DOHH2 (cell line): Measurements from ENCODE around the gene MMP24OS.

Source experiments
- H3F3A ChIP-seq: fragments of 200-600 bp; sonication (generic), shearing (Covaris generic); 2 replicates; pipeline ENCODE4 v1.6.0; 2016; ENCODE audit warnings: antibody characterized with exemption, mild to moderate bottlenecking; ENCODE audit not compliant: control insufficient read depth, insufficient read depth
- H3K27ac ChIP-seq: fragments of 200-600 bp; sonication (generic); 2 replicates; pipeline ENCODE4 v1.5.1; 2014; ENCODE audit warnings: low read depth, mild to moderate bottlenecking, low read length, moderate library complexity
- H3K27me3 ChIP-seq: fragments of 200-600 bp; sonication (generic); 2 replicates; pipeline ENCODE4 v1.6.1; 2014; ENCODE audit warnings: mild to moderate bottlenecking, low read length, mixed read lengths; ENCODE audit not compliant: control insufficient read depth
- H3K36me3 ChIP-seq: fragments of 200-600 bp; sonication (generic); 2 replicates; pipeline ENCODE4 v1.6.1; 2014; ENCODE audit warnings: mild to moderate bottlenecking, low read length, moderate library complexity, mixed read lengths; ENCODE audit not compliant: control insufficient read depth
- H3K4me1 ChIP-seq: fragments of 200-600 bp; sonication (generic); 2 replicates; pipeline ENCODE4 v1.6.1; 2014; ENCODE audit warnings: mild to moderate bottlenecking, low read length, mixed read lengths; ENCODE audit not compliant: control insufficient read depth
- H3K4me2 ChIP-seq: fragments of 200-600 bp; sonication (generic); 2 replicates; pipeline ENCODE4 v1.6.0; 2014; ENCODE audit warnings: mild to moderate bottlenecking, low read length, moderate library complexity
- H3K4me3 ChIP-seq: fragments of 200-600 bp; sonication (generic); 2 replicates; pipeline ENCODE4 v1.5.1; 2014; ENCODE audit warnings: mild to moderate bottlenecking, low read length, mixed read lengths
- H3K79me2 ChIP-seq: fragments of 200-600 bp; sonication (generic); 2 replicates; pipeline ENCODE4 v1.6.1; 2014; ENCODE audit warnings: mild to moderate bottlenecking, low read length, mixed read lengths; ENCODE audit not compliant: control insufficient read depth
- H3K9me2 ChIP-seq: fragments of 200-600 bp; sonication (generic); replicated peaks from 2 replicates; pipeline ENCODE4 v1.6.1; 2014; ENCODE audit warnings: mild to moderate bottlenecking, low read length, mixed read lengths; ENCODE audit not compliant: control insufficient read depth
- H3K9me3 ChIP-seq: fragments of 200-600 bp; sonication (generic); 2 replicates; pipeline ENCODE4 v1.6.1; 2014; ENCODE audit warnings: antibody characterized with exemption, low read length, mixed read lengths; ENCODE audit not compliant: control insufficient read depth, insufficient read depth
- H4K20me1 ChIP-seq: fragments of 200-600 bp; sonication (generic); 2 replicates; pipeline ENCODE4 v1.6.0; 2014; ENCODE audit warnings: low read depth, mild to moderate bottlenecking, antibody characterized with exemption, low read length, moderate library complexity; ENCODE audit not compliant: control insufficient read depth, insufficient read depth
- CTCF ChIP-seq: fragments of 200-600 bp; sonication (generic); IDR thresholded peaks from one replicate; pipeline ENCODE4 v1.5.1; 2014; ENCODE audit warnings: antibody characterized with exemption, mild to moderate bottlenecking, low read depth, low read length; ENCODE audit not compliant: poor library complexity, severe bottlenecking
- EZH2phosphoT487 ChIP-seq: fragments of 200-600 bp; sonication (generic); IDR thresholded peaks from 2 replicates; pipeline ENCODE4 v1.6.1; 2017; ENCODE audit warnings: borderline replicate concordance, mild to moderate bottlenecking, antibody characterized with exemption, low read length, moderate library complexity, mixed read lengths

MMP24OS gene

DNA sequence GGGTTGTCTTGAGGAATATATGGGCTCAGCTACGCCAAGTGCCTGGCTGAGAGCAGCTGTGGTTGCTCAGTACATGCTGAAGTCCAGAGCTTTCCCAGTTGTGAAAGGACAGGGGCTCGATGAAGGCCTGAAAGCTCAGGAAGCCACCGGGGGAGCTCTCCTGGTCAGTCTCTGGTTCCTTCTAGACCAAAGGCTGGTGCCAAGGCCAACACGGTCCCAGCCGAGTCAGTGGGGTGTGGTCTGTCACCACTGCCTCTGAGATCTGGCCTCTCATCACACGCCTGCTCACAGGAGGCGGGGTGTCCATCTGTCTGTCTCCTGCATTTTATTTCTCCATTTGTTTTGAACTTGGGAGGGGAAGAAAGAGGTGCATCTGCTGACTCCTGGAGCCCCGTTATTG, 19.2 kb upstream of the MMP24OS start:
- no peaks in the 10 kb centered on the region for H3K9me2 ChIP-seq
- H3K27me3 ChIP-seq: no peaks in the 10 kb centered on the region; the same call in 1 of the 2 replicates
- H3F3A ChIP-seq: no peaks in the 10 kb centered on the region
- H3K4me3 ChIP-seq: no peak overlapping the region
- H3K4me1 ChIP-seq: no peaks in the 10 kb centered on the region
- H3K79me2 ChIP-seq: no peaks in the 10 kb centered on the region
- no peaks in the 10 kb centered on the region for H3K9me3 ChIP-seq
- no peak overlapping the region for H3K4me2 ChIP-seq
- H3K36me3 ChIP-seq: no peaks in the 10 kb centered on the region
- no peaks in the 10 kb centered on the region for H4K20me1 ChIP-seq
- H3K27ac ChIP-seq: no peak overlapping the region
- no peak for TF ChIP-seq EZH2phosphoT487
- TF ChIP-seq CTCF: no peak

- H3K4me2 ChIP-seq: no peak overlapping the region
- H3K4me1 ChIP-seq: no peaks in the 10 kb centered on the region
- H3K9me3 ChIP-seq: no peaks in the 10 kb centered on the region
- no peaks in the 10 kb centered on the region for H3K36me3 ChIP-seq
- no peak for TF ChIP-seq EZH2phosphoT487
- TF ChIP-seq CTCF: no peak
- no peak overlapping the region for H3K27ac ChIP-seq
- no peaks in the 10 kb centered on the region for H4K20me1 ChIP-seq
- no peaks in the 10 kb centered on the region for H3F3A ChIP-seq
- H3K27me3 ChIP-seq: no peaks in the 10 kb centered on the region; the same call in 1 of the 2 replicates
- no peaks in the 10 kb centered on the region for H3K79me2 ChIP-seq
- H3K9me2 ChIP-seq: no peaks in the 10 kb centered on the region
- H3K4me3 ChIP-seq: no peak overlapping the region
These were observed 18.2 kb upstream of the MMP24OS start for GRCh38 chr20:35296101-35296554.

- Histone ChIP-seq H3F3A (no peaks in the 10 kb centered on the region), H3K27ac (no peak overlapping the region), H3K36me3 (no peaks in the 10 kb centered on the region), H3K4me1 (no peaks in the 10 kb centered on the region), H3K9me3 (no peaks in the 10 kb centered on the region), H4K20me1 (no peaks in the 10 kb centered on the region), H3K4me2 (no peak overlapping the region), H3K27me3 (no peaks in the 10 kb centered on the region; the same call in 1 of the 2 replicates), H3K9me2 (no peaks in the 10 kb centered on the region), H3K4me3 (no peak overlapping the region), H3K79me2 (no peaks in the 10 kb centered on the region)
- TF ChIP-seq CTCF (no peak), EZH2phosphoT487 (no peak)
These were observed 17.8 kb upstream of the MMP24OS start for GRCh38 chr20:35295674-35296073.
